CD4-positive, alpha-beta T cell (primary cell): ENCODE results near the gene PPP1R13B. TPM values are rescaled to one million over a fixed set of nuclear protein-coding genes. Genes with fewer than 3 reads are reported as not detected.

ENCODE experiments used
- ATAC-seq: fragments of 200-7000 bp; cut with Tn5 transposase; one replicate; pipeline ENCODE4 v1.10.0; 2022; ENCODE audit warnings: mild to moderate bottlenecking; ENCODE audit not compliant: poor library complexity
- CTCF ChIA-PET: fragments of 350-600 bp; sonication (Branson Sonifier 250); formaldehyde crosslinking; loops from one replicate; lab custom pipeline; 2021; ENCODE audit warnings: antibody characterized with exemption, inconsistent platforms; lab: Charles Lee
- POLR2A ChIA-PET: fragments of 350-600 bp; sonication (Branson Sonifier 250); formaldehyde crosslinking; loops from one replicate; lab custom pipeline; 2021; ENCODE audit warnings: antibody characterized with exemption, inconsistent platforms; lab: Charles Lee
- DNase-seq, 14 experiments: peaks; one replicate each; pipeline ENCODE4 v3.0.0-alpha.2; 2013 to 2020; ENCODE audit warnings: mixed read lengths in 2 of 14
- H3K27ac ChIP-seq, 2 donors: one replicate each; pipeline versions ENCODE4 v1.5.1 to v1.7.0; 2013; ENCODE audit warnings: low read length in 2 of 2, low read depth in 1 of 2, mild to moderate bottlenecking in 1 of 2
- H3K27me3 ChIP-seq, 2 experiments: 1 replicate in 1 of 2; 2 replicates in 1 of 2; pipeline versions ENCODE4 v1.6.1 to v1.7.0; 2013; ENCODE audit warnings: low read length in 2 of 2, control low read depth in 1 of 2, mild to moderate bottlenecking in 1 of 2, moderate library complexity in 1 of 2; ENCODE audit not compliant: insufficient read depth in 2 of 2, control insufficient read depth in 1 of 2
- H3K36me3 ChIP-seq: one replicate; pipeline ENCODE4 v1.6.1; 2013; ENCODE audit warnings: low read length, control low read depth; ENCODE audit not compliant: insufficient read depth
- H3K4me1 ChIP-seq: one replicate; pipeline ENCODE4 v1.6.1; 2013; ENCODE audit warnings: low read length, control low read depth; ENCODE audit not compliant: insufficient read depth
- H3K4me3 ChIP-seq: one replicate; pipeline ENCODE4 v1.5.1; 2013; ENCODE audit warnings: mild to moderate bottlenecking, low read length, moderate library complexity
- H3K9me3 ChIP-seq, 2 experiments: 1 replicate in 1 of 2; 2 replicates in 1 of 2; pipeline versions ENCODE4 v1.6.1 to v1.7.0; 2013; ENCODE audit warnings: low read length in 2 of 2, mild to moderate bottlenecking in 2 of 2, control low read depth in 1 of 2, moderate library complexity in 1 of 2; ENCODE audit not compliant: control insufficient read depth in 1 of 2, insufficient read depth in 1 of 2
- H3K27ac Mint-ChIP-seq: one replicate; pipeline ENCODE4 v1.8.0; 2020; ENCODE audit warnings: mixed read lengths
- H3K27me3 Mint-ChIP-seq: one replicate; pipeline ENCODE4 v1.8.0; 2021; ENCODE audit warnings: mixed read lengths
- H3K36me3 Mint-ChIP-seq: one replicate; pipeline ENCODE4 v1.8.0; 2021; ENCODE audit warnings: low read depth, mixed read lengths
- H3K4me1 Mint-ChIP-seq: one replicate; pipeline ENCODE4 v1.8.0; 2021; ENCODE audit warnings: low read depth, mixed read lengths
- H3K4me3 Mint-ChIP-seq: one replicate; pipeline ENCODE4 v1.8.0; 2020; ENCODE audit warnings: mild to moderate bottlenecking, mixed read lengths
- H3K9me3 Mint-ChIP-seq: one replicate; pipeline ENCODE4 v1.8.0; 2020; ENCODE audit warnings: mixed read lengths
- CTCF ChIP-seq: fragments of 200-600 bp; IDR thresholded peaks from one replicate; pipeline ENCODE4 v1.8.0; 2022; ENCODE audit warnings: antibody characterized with exemption, mild to moderate bottlenecking
- intact Hi-C, 2 experiments: fragments of 100-400 bp; cut with DNase I in 1 of 2; cut with micrococcal nuclease in 1 of 2; formaldehyde crosslinking; loops; one replicate each; pipeline versions ENCODE4 v1.15.1 to v1.9.0; 2023 to 2025; cut with DNase I, micrococcal nuclease
- total RNA-seq, 174 experiments: library from RNA in 2 of 174; stranded (reverse) in 2 of 174; gene quantifications; one replicate each; pipeline ENCODE4 v1.2.3 and lab custom pipeline; 2021 to 2026

PPP1R13B gene
- total RNA-seq, 2 experiments from 2014 or later, result 14.3 to 14.4 TPM

- intact Hi-C loops, result no loop called here
- H3K9me3 Mint-ChIP-seq, result no peaks in the 10 kb centered on the region
- H3K4me3 ChIP-seq, result no peak overlapping the region
- peaks cover 24% of the 10 kb centered on the region for H3K4me1 Mint-ChIP-seq
- H3K4me1 ChIP-seq, result no peaks in the 10 kb centered on the region
- no peaks in the 10 kb centered on the region for H3K36me3 ChIP-seq
- H3K27me3 ChIP-seq, result no peaks in the 10 kb centered on the region
- no peak for TF ChIP-seq CTCF
- ATAC-seq, result no peak
- H3K27ac Mint-ChIP-seq, result no peak overlapping the region
- no peaks in the 10 kb centered on the region for H3K9me3 ChIP-seq
- no peak overlapping the region for H3K27ac ChIP-seq
- ChIA-PET POLR2A (no interaction called here), CTCF (interaction anchor here (0.6 to 1.1 kb wide), 3 partner anchors 8 to 144 kb away, joined by 3 to 4 read pairs (median 4); no protein-coding TSS in a partner anchor)
- DNase-seq, result no peak
- H3K36me3 Mint-ChIP-seq, result no peaks in the 10 kb centered on the region
- no peaks in the 10 kb centered on the region for H3K27me3 Mint-ChIP-seq
- no peak overlapping the region for H3K4me3 Mint-ChIP-seq
These were observed 22.3 kb downstream of the PPP1R13B start for GRCh38 chr14:103825101-103825500.

GRCh38 chr14:103820908-103821307 is 26.5 kb downstream of the PPP1R13B start:
- Mint-ChIP-seq H3K4me3 (no peak overlapping the region), H3K27me3 (no peaks in the 10 kb centered on the region), H3K36me3 (no peaks in the 10 kb centered on the region), H3K4me1 (peaks cover 53% of the 10 kb centered on the region), H3K27ac (peak overlapping the region; percentile 69), H3K9me3 (no peaks in the 10 kb centered on the region)
- no peaks in the 10 kb centered on the region for H3K36me3 ChIP-seq
- H3K9me3 ChIP-seq, result no peaks in the 10 kb centered on the region
- ChIA-PET CTCF (interaction anchor here (0.7 to 1.5 kb wide), 2 partner anchors 64 to 90 kb away, joined by 3 to 4 read pairs; no protein-coding TSS in a partner anchor), POLR2A (interaction anchor here (0.9 kb wide), 1 partner anchor 255 kb away, joined by 3 read pairs; no protein-coding TSS in a partner anchor)
- ATAC-seq (no peak), DNase-seq (no peak)
- no peak overlapping the region for H3K4me3 ChIP-seq
- no peak overlapping the region for H3K27ac ChIP-seq
- TF ChIP-seq CTCF, result no peak
- no peaks in the 10 kb centered on the region for H3K4me1 ChIP-seq
- intact Hi-C loops, result no loop called here
- no peaks in the 10 kb centered on the region for H3K27me3 ChIP-seq

- Histone ChIP-seq H3K4me1 (no peaks in the 10 kb centered on the region), H3K9me3 (no peaks in the 10 kb centered on the region), H3K36me3 (no peaks in the 10 kb centered on the region), H3K27me3 (no peaks in the 10 kb centered on the region), H3K4me3 (no peak overlapping the region), H3K27ac (no peak overlapping the region)
- no peaks in the 10 kb centered on the region for H3K36me3 Mint-ChIP-seq
- DNase-seq, result no peak
- H3K27me3 Mint-ChIP-seq, result no peaks in the 10 kb centered on the region
- no peak for TF ChIP-seq CTCF
- ChIA-PET CTCF (interaction anchor here (0.7 to 1.4 kb wide), 2 partner anchors 8 to 64 kb away, joined by 3 to 4 read pairs; no protein-coding TSS in a partner anchor), POLR2A (interaction anchor here (0.7 to 0.9 kb wide), 2 partner anchors 121 to 256 kb away, joined by 3 read pairs; no protein-coding TSS in a partner anchor)
- peak overlapping the region; percentile 15 for H3K4me3 Mint-ChIP-seq
- H3K4me1 Mint-ChIP-seq, result peaks cover 51% of the 10 kb centered on the region
- peak overlapping the region; percentile 69 for H3K27ac Mint-ChIP-seq
- no peak for ATAC-seq
- intact Hi-C loops, result no loop called here
- no peaks in the 10 kb centered on the region for H3K9me3 Mint-ChIP-seq
These were observed 27.0 kb downstream of the PPP1R13B start for GRCh38 chr14:103820382-103820781.
